Esophagus muscularis mucosa (tissue), 4 donors: ENCODE measurements around the gene CCDC127. TPM values are rescaled to one million over a fixed set of nuclear protein-coding genes. Genes with fewer than 3 reads are reported as not detected.

ENCODE experiments used
- DNase-seq: peaks from one replicate; pipeline ENCODE4 v3.0.0-alpha.2; 2017; ENCODE audit errors: extremely low spot score
- H3K27ac ChIP-seq, 4 donors: fragments of 200-600 bp; sonication (generic); replicated peaks in 1 of 4; 1 replicate in 3 of 4; 2 replicates in 1 of 4; pipeline ENCODE4 v1.5.1; 2016 to 2019; ENCODE audit warnings: mild to moderate bottlenecking in 1 of 4
- H3K27me3 ChIP-seq, 4 donors: fragments of 200-600 bp; sonication (generic); one replicate each; pipeline versions ENCODE4 v1.5.1 to v1.6.0; 2016 to 2019
- H3K36me3 ChIP-seq, 4 donors: fragments of 200-600 bp; sonication (generic); one replicate each; pipeline ENCODE4 v1.5.1; 2016 to 2019
- H3K4me1 ChIP-seq, 4 donors: fragments of 200-600 bp; sonication (generic); one replicate each; pipeline ENCODE4 v1.5.1; 2016 to 2019
- H3K4me3 ChIP-seq, 4 donors: fragments of 200-600 bp; sonication (generic); 1 replicate in 2 of 4; 2 replicates in 2 of 4; pipeline ENCODE4 v1.5.1; 2016 to 2019; ENCODE audit warnings: mild to moderate bottlenecking in 4 of 4, moderate library complexity in 1 of 4
- H3K9me3 ChIP-seq, 4 donors: fragments of 200-600 bp; sonication (generic); 1 replicate in 3 of 4; 2 replicates in 1 of 4; pipeline ENCODE4 v1.5.1; 2016 to 2019
- CTCF ChIP-seq, 3 experiments: fragments of 200-600 bp in 2 of 3; fragments of 450-650 bp in 1 of 3; sonication (generic) in 2 of 3; IDR thresholded peaks; one replicate each; pipeline ENCODE4 v1.5.1; 2017 to 2019; ENCODE audit warnings: antibody characterized with exemption in 3 of 3, mild to moderate bottlenecking in 2 of 3, moderate library complexity in 1 of 3
- EP300 ChIP-seq: sonication (generic); formaldehyde crosslinking; IDR thresholded peaks from one replicate; pipeline ENCODE4 v1.6.1; 2017; ENCODE audit warnings: antibody characterized with exemption
- POLR2A ChIP-seq: fragments of 450-650 bp; IDR thresholded peaks from one replicate; pipeline ENCODE4 v1.6.1; 2017; ENCODE audit warnings: antibody characterized with exemption, moderate library complexity, mild to moderate bottlenecking, low read depth
- POLR2AphosphoS5 ChIP-seq, 2 donors: sonication (generic); formaldehyde crosslinking; IDR thresholded peaks; one replicate each; pipeline ENCODE4 v1.6.1; 2017; ENCODE audit warnings: antibody characterized with exemption in 2 of 2
- WGBS: methylation state at CpG from one replicate; pipeline ENCODE4 v1.1.5; 2018; 5-methylcytosine and 5-hydroxymethylcytosine counted together
- intact Hi-C: fragments of 100-400 bp; cut with DNase I; formaldehyde crosslinking; loops from one replicate; pipeline ENCODE4 v1.15.1; 2023
- total RNA-seq, 4 donors: library from RNA; depleted of rRNA; stranded (reverse); fragments of >200 nt; gene quantifications; one replicate each; pipeline versions ENCODE4 v1.1.0 to v1.2.1, GENCODE V29; 2016

CCDC127 gene
- total RNA-seq, 4 donors from 2014 or later, result 5.8 to 11.9 (median 8.6) TPM

GRCh38 chr5:206406-206805 lies 11.5 kb downstream of the CCDC127 start:
- no peak for TF ChIP-seq POLR2A
- no peak for TF ChIP-seq POLR2AphosphoS5 (IDR thresholded peaks at IDR 0.05)
- TF ChIP-seq CTCF (IDR thresholded peaks at IDR 0.05), result no peak
- no peak for TF ChIP-seq EP300
- intact Hi-C loops, result no loop called here
- Histone ChIP-seq H3K27me3 (no peaks in the 10 kb centered on the region), H3K4me1 (peaks cover 0 to 23% (median 15%) of the 10 kb centered on the region in 4 donors), H3K36me3 (peaks cover 12 to 50% (median 33%) of the 10 kb centered on the region in 4 donors), H3K4me3 (no peak overlapping the region), H3K27ac (no peak overlapping the region), H3K9me3 (no peaks in the 10 kb centered on the region)
- 67% methylated on average over 11 of the region's 11 CpGs for WGBS
- DNase-seq, result no peak

GRCh38 chr5:204966-205670 lies 12.8 kb downstream of the CCDC127 start:
- H3K27me3 ChIP-seq, result no peaks in the 10 kb centered on the region
- peaks cover 12 to 50% (median 33%) of the 10 kb centered on the region in 4 donors for H3K36me3 ChIP-seq
- no peaks in the 10 kb centered on the region for H3K9me3 ChIP-seq
- 96% methylated on average over 30 of the region's 30 CpGs for WGBS
- TF ChIP-seq EP300, result no peak
- TF ChIP-seq CTCF (IDR thresholded peaks at IDR 0.05), result no peak
- no peak for TF ChIP-seq POLR2A
- TF ChIP-seq POLR2AphosphoS5 (IDR thresholded peaks at IDR 0.05), result no peak
- intact Hi-C loops, result no loop called here
- no peak overlapping the region for H3K4me3 ChIP-seq
- DNase-seq, result no peak
- H3K27ac ChIP-seq, result no peak overlapping the region
- peaks cover 0 to 22% (median 14%) of the 10 kb centered on the region in 4 donors for H3K4me1 ChIP-seq

GRCh38 chr5:204462-204861 lies 13.5 kb downstream of the CCDC127 start:
- no peak for TF ChIP-seq EP300
- TF ChIP-seq CTCF (IDR thresholded peaks at IDR 0.05), result no peak
- TF ChIP-seq POLR2AphosphoS5 (IDR thresholded peaks at IDR 0.05), result no peak
- TF ChIP-seq POLR2A, result no peak
- Histone ChIP-seq H3K36me3 (peaks cover 12 to 50% (median 33%) of the 10 kb centered on the region in 4 donors), H3K27ac (no peak overlapping the region), H3K4me3 (no peak overlapping the region), H3K4me1 (peaks cover 0 to 22% (median 11%) of the 10 kb centered on the region in 4 donors), H3K27me3 (no peaks in the 10 kb centered on the region), H3K9me3 (no peaks in the 10 kb centered on the region)
- intact Hi-C loops, result no loop called here
- DNase-seq, result no peak

- Histone ChIP-seq H3K27me3 (no peaks in the 10 kb centered on the region), H3K27ac (no peak overlapping the region), H3K9me3 (no peaks in the 10 kb centered on the region), H3K4me3 (no peak overlapping the region), H3K4me1 (peaks cover 0 to 22% (median 11%) of the 10 kb centered on the region in 4 donors), H3K36me3 (peaks cover 12 to 55% (median 34%) of the 10 kb centered on the region in 4 donors)
- intact Hi-C loops, result no loop called here
- TF ChIP-seq EP300 (no peak), CTCF (IDR thresholded peaks at IDR 0.05) (no peak)
- WGBS, result 92% methylated on average over 6 of the region's 6 CpGs
- DNase-seq, result no peak
These were observed 14.0 kb downstream of the CCDC127 start for GRCh38 chr5:204001-204400.
